Ovary (tissue), 3 donors: ENCODE results near the gene VEPH1.

ENCODE experiments used
- EP300 ChIP-seq: sonication (generic); formaldehyde crosslinking; IDR thresholded peaks from one replicate; pipeline ENCODE4 v1.6.1; 2017; ENCODE audit warnings: antibody characterized with exemption
- POLR2A ChIP-seq: fragments of 450-650 bp; IDR thresholded peaks from one replicate; pipeline ENCODE4 v1.6.1; 2017; ENCODE audit warnings: antibody characterized with exemption, mild to moderate bottlenecking, moderate library complexity
- TF ChIP-seq, protein P1 (sequence below), 3 donors: fragments of 450-650 bp in 2 of 3; fragments of 200-600 bp in 1 of 3; IDR thresholded peaks; one replicate each; pipeline versions ENCODE4 v1.5.1 to v1.8.0; 2016 to 2022; ENCODE audit warnings: antibody characterized with exemption in 3 of 3, mild to moderate bottlenecking in 1 of 3
- donor health status: DM: no; HTN: no; CAD: no.

DNA sequence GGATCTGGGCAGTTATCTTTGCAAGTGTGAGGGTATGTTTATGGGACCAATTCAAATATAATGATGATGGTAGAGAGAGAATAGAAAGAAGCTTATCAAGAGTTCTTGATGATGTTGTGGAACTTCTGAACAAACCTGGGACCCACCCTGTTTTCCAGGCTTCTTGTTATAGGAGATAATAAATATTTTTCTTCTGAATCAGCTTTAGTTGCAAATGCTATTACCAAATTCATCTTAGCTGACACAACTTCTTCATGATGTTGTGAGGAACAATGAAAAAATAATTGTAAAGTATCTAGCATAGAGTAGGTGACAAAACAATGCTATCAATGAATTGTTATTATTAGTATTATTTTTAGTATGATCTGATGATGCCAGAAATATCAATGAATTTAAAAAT, 110.1 kb downstream of the VEPH1 start:
- TF ChIP-seq, protein P1, sequence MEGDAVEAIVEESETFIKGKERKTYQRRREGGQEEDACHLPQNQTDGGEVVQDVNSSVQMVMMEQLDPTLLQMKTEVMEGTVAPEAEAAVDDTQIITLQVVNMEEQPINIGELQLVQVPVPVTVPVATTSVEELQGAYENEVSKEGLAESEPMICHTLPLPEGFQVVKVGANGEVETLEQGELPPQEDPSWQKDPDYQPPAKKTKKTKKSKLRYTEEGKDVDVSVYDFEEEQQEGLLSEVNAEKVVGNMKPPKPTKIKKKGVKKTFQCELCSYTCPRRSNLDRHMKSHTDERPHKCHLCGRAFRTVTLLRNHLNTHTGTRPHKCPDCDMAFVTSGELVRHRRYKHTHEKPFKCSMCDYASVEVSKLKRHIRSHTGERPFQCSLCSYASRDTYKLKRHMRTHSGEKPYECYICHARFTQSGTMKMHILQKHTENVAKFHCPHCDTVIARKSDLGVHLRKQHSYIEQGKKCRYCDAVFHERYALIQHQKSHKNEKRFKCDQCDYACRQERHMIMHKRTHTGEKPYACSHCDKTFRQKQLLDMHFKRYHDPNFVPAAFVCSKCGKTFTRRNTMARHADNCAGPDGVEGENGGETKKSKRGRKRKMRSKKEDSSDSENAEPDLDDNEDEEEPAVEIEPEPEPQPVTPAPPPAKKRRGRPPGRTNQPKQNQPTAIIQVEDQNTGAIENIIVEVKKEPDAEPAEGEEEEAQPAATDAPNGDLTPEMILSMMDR (IDR thresholded peaks at IDR 0.05): no peak
- TF ChIP-seq POLR2A: no peak
- TF ChIP-seq EP300: no peak
